CD14-positive monocyte (primary cell): ENCODE measurements around the gene PACSIN2. TPM values are rescaled to one million over a fixed set of nuclear protein-coding genes. Genes with fewer than 3 reads are reported as not detected.

Experiments used
- DNase-seq, 3 donors: peaks; one replicate each; pipeline ENCODE4 v3.0.0-alpha.2; 2011 to 2022
- H2AFZ ChIP-seq: 2 replicates; pipeline ENCODE4 v1.6.0; 2012; ENCODE audit warnings: mild to moderate bottlenecking, low read depth, low read length, inconsistent platforms; ENCODE audit not compliant: insufficient read depth, poor library complexity, severe bottlenecking
- H3K27ac ChIP-seq, 2 donors: 1 replicate in 1 of 2; 2 replicates in 1 of 2; pipeline ENCODE4 v1.5.1; 2012 to 2013; ENCODE audit warnings: low read length in 2 of 2, control low read depth in 1 of 2, inconsistent platforms in 1 of 2, low read depth in 1 of 2, mild to moderate bottlenecking in 1 of 2
- H3K27me3 ChIP-seq, 2 donors: one replicate each; pipeline versions ENCODE4 v1.6.0 to v1.6.1; 2011 to 2013; ENCODE audit warnings: low read length in 2 of 2; ENCODE audit not compliant: control insufficient read depth in 2 of 2, insufficient read depth in 2 of 2
- H3K36me3 ChIP-seq, 2 donors: replicated peaks in 1 of 2; 1 replicate in 1 of 2; 2 replicates in 1 of 2; pipeline versions ENCODE4 v1.5.1 to v1.6.1; 2012 to 2013; ENCODE audit warnings: low read length in 2 of 2, control low read depth in 1 of 2, inconsistent platforms in 1 of 2, mild to moderate bottlenecking in 1 of 2; ENCODE audit not compliant: insufficient read depth in 2 of 2, control insufficient read depth in 1 of 2
- H3K4me1 ChIP-seq, 2 donors: 1 replicate in 1 of 2; 2 replicates in 1 of 2; pipeline versions ENCODE4 v1.5.1 to v1.6.1; 2012 to 2013; ENCODE audit warnings: low read length in 2 of 2, control low read depth in 1 of 2, inconsistent platforms in 1 of 2, mild to moderate bottlenecking in 1 of 2, moderate library complexity in 1 of 2; ENCODE audit not compliant: insufficient read depth in 2 of 2, control insufficient read depth in 1 of 2
- H3K4me2 ChIP-seq: replicated peaks from 2 replicates; pipeline ENCODE3; 2012; ENCODE audit warnings: low read length, moderate library complexity, mild to moderate bottlenecking; ENCODE audit not compliant: poor library complexity, severe bottlenecking; ENCODE audit errors: extremely low read depth
- H3K4me3 ChIP-seq, 3 experiments: fragments of 200-600 bp in 1 of 3; sonication (generic) in 1 of 3; replicated peaks in 1 of 3; 1 replicate in 2 of 3; 2 replicates in 1 of 3; pipeline ENCODE4 v1.5.1; 2011 to 2013; ENCODE audit warnings: low read length in 3 of 3, mild to moderate bottlenecking in 3 of 3, control low read depth in 2 of 3, low read depth in 2 of 3, inconsistent platforms in 1 of 3, moderate library complexity in 1 of 3
- H3K79me2 ChIP-seq: 2 replicates; pipeline ENCODE4 v1.6.0; 2012; ENCODE audit warnings: mild to moderate bottlenecking, control low read depth, inconsistent platforms, low read length, moderate library complexity; ENCODE audit not compliant: insufficient read depth
- H3K9ac ChIP-seq: 2 replicates; pipeline ENCODE4 v1.6.0; 2017; ENCODE audit warnings: low read length, mild to moderate bottlenecking; ENCODE audit not compliant: insufficient read depth, poor library complexity, severe bottlenecking
- H3K9me3 ChIP-seq, 2 donors: replicated peaks in 1 of 2; 1 replicate in 1 of 2; 2 replicates in 1 of 2; pipeline versions ENCODE4 v1.5.1 to v1.6.1; 2012 to 2013; ENCODE audit warnings: low read length in 2 of 2, control low read depth in 1 of 2; ENCODE audit not compliant: control insufficient read depth in 1 of 2, insufficient read depth in 1 of 2
- H4K20me1 ChIP-seq: 2 replicates; pipeline ENCODE4 v1.6.0; 2012; ENCODE audit warnings: mild to moderate bottlenecking, low read length, control low read depth, moderate library complexity; ENCODE audit not compliant: insufficient read depth
- H3K27ac Mint-ChIP-seq, 7 donors: one replicate each; pipeline ENCODE4 v1.8.0; 2020; ENCODE audit warnings: mild to moderate bottlenecking in 7 of 7, mixed read lengths in 7 of 7, moderate library complexity in 6 of 7, inconsistent platforms in 2 of 7
- H3K27me3 Mint-ChIP-seq, 3 donors: one replicate each; pipeline ENCODE4 v1.8.0; 2021 to 2022; ENCODE audit warnings: low read depth in 3 of 3, mild to moderate bottlenecking in 3 of 3, mixed read lengths in 3 of 3, moderate library complexity in 3 of 3, inconsistent platforms in 1 of 3
- H3K36me3 Mint-ChIP-seq, 2 donors: one replicate each; pipeline ENCODE4 v1.8.0; 2020; ENCODE audit warnings: mixed read lengths in 2 of 2, inconsistent platforms in 1 of 2, mild to moderate bottlenecking in 1 of 2
- H3K4me1 Mint-ChIP-seq: one replicate; pipeline ENCODE4 v1.8.0; 2020; ENCODE audit warnings: mild to moderate bottlenecking, mixed read lengths
- H3K4me3 Mint-ChIP-seq, 2 donors: one replicate each; pipeline ENCODE4 v1.8.0; 2020; ENCODE audit warnings: mild to moderate bottlenecking in 2 of 2, mixed read lengths in 2 of 2, moderate library complexity in 1 of 2
- H3K9me3 Mint-ChIP-seq, 7 donors: one replicate each; pipeline ENCODE4 v1.8.0; 2020 to 2022; ENCODE audit warnings: mixed read lengths in 7 of 7, mild to moderate bottlenecking in 6 of 7, moderate library complexity in 6 of 7, inconsistent platforms in 2 of 7
- CTCF ChIP-seq: fragments of 200-600 bp; IDR thresholded peaks from one replicate; pipeline ENCODE4 v1.8.0; 2022; ENCODE audit warnings: antibody characterized with exemption, mild to moderate bottlenecking
- WGBS: methylation state at CpG from one replicate; pipeline ENCODE4 v1.1.5; 2013; ENCODE audit warnings: missing lambda C conversion rate; ENCODE audit not compliant: insufficient coverage; 5-methylcytosine and 5-hydroxymethylcytosine counted together
- intact Hi-C, 2 donors: fragments of 100-400 bp; cut with micrococcal nuclease; formaldehyde crosslinking; loops; one replicate each; pipeline versions ENCODE4 v1.15.0 to v1.15.1; 2023
- polyA plus RNA-seq, 3 donors: library from polyadenylated mRNA; depleted of rRNA in 1 of 3; unstranded in 2 of 3; stranded (reverse) in 1 of 3; fragments of 300-500 nt in 2 of 3; fragments of >200 nt in 1 of 3; fragmentation: Illumina TruSeq in 2 of 3; gene quantifications; 1 replicate in 2 of 3; 2 replicates in 1 of 3; pipeline ENCODE4 v1.2.3, GENCODE V29; 2012 to 2021

PACSIN2 gene
- polyA plus RNA-seq, 3 donors: 31.2 to 45.7 (median 40.2) TPM

- H3K9ac ChIP-seq: no peak overlapping the region
- no peaks in the 10 kb centered on the region for H3K9me3 ChIP-seq
- no peaks in the 10 kb centered on the region for H3K27me3 ChIP-seq
- peaks cover 69% of the 10 kb centered on the region for H3K79me2 ChIP-seq
- Mint-ChIP-seq H3K4me3 (peak overlapping the region in 1 of 2 donors; percentile 53), H3K9me3 (no peaks in the 10 kb centered on the region), H3K4me1 (peaks cover 34% of the 10 kb centered on the region), H3K27me3 (peaks cover 0 to 3% (median 2%) of the 10 kb centered on the region in 3 donors), H3K27ac (peak overlapping the region in 5 of 7 donors; percentile 44 to 87 (median 72)), H3K36me3 (peaks cover 50 to 67% of the 10 kb centered on the region in 2 donors)
- no peak overlapping the region for H2AFZ ChIP-seq
- no peak overlapping the region for H3K4me3 ChIP-seq
- DNase-seq: no peak
- H3K4me2 ChIP-seq: peak overlapping the region; percentile 10
- H3K27ac ChIP-seq: peak overlapping the region in 1 of 2 donors; percentile 50
- 0% methylated on average over 1 of the region's 5 CpGs for WGBS
- H3K36me3 ChIP-seq: peaks cover 4 to 11% of the 10 kb centered on the region in 2 donors
- peaks cover 56% of the 10 kb centered on the region for H4K20me1 ChIP-seq
- no peak for TF ChIP-seq CTCF
- intact Hi-C loops: no loop called here
- peaks cover 27 to 28% of the 10 kb centered on the region in 2 donors for H3K4me1 ChIP-seq
Observed at GRCh38 chr22:42945736-42946135, 69.2 kb downstream of the PACSIN2 start.

- intact Hi-C loops: no loop called here
- H3K27ac ChIP-seq: peak overlapping the region in 1 of 2 donors; percentile 50
- H3K36me3 ChIP-seq: peaks cover 4 to 11% of the 10 kb centered on the region in 2 donors
- peaks cover 40% of the 10 kb centered on the region for H3K4me1 Mint-ChIP-seq
- TF ChIP-seq CTCF: no peak
- H2AFZ ChIP-seq: no peak overlapping the region
- H4K20me1 ChIP-seq: peaks cover 49% of the 10 kb centered on the region
- H3K27ac Mint-ChIP-seq: peak overlapping the region in 4 of 7 donors; percentile 44 to 87 (median 62)
- over 99% methylated on average over 8 of the region's 9 CpGs for WGBS
- H3K9me3 Mint-ChIP-seq: no peaks in the 10 kb centered on the region
- H3K79me2 ChIP-seq: peaks cover 70% of the 10 kb centered on the region
- H3K27me3 ChIP-seq: no peaks in the 10 kb centered on the region
- H3K4me2 ChIP-seq: no peak overlapping the region
- peaks cover 34% of the 10 kb centered on the region in 2 donors for H3K4me1 ChIP-seq
- H3K36me3 Mint-ChIP-seq: peaks cover 52 to 67% of the 10 kb centered on the region in 2 donors
- DNase-seq: no peak
- no peaks in the 10 kb centered on the region for H3K9me3 ChIP-seq
- H3K9ac ChIP-seq: no peak overlapping the region
- no peak overlapping the region for H3K4me3 ChIP-seq
- no peak overlapping the region for H3K4me3 Mint-ChIP-seq
- H3K27me3 Mint-ChIP-seq: peaks cover 0 to 3% (median 2%) of the 10 kb centered on the region in 3 donors
Observed at GRCh38 chr22:42945027-42945426, 69.9 kb downstream of the PACSIN2 start.
